Endodermal cell (in vitro differentiated cells): Measurements from ENCODE around the gene DNM3. TPM values are rescaled to one million over a fixed set of nuclear protein-coding genes. Genes with fewer than 3 reads are reported as not detected.

ENCODE experiments used
- DNase-seq: peaks from one replicate; pipeline ENCODE4 v3.0.0-alpha.2; 2017
- H3K27ac ChIP-seq: 2 replicates; pipeline ENCODE4 v1.5.1; 2013; ENCODE audit warnings: mild to moderate bottlenecking, low read depth, low read length, moderate library complexity
- H3K27me3 ChIP-seq: 2 replicates; pipeline ENCODE4 v1.6.1; 2013; ENCODE audit warnings: mild to moderate bottlenecking, low read length, moderate library complexity; ENCODE audit not compliant: insufficient read depth, control insufficient read depth, poor library complexity, severe bottlenecking
- H3K36me3 ChIP-seq: 2 replicates; pipeline ENCODE4 v1.7.0; 2013; ENCODE audit warnings: mild to moderate bottlenecking, low read length, moderate library complexity; ENCODE audit not compliant: control insufficient read depth, insufficient read depth
- H3K4me1 ChIP-seq: one replicate; pipeline ENCODE4 v1.7.0; 2013; ENCODE audit warnings: low read length; ENCODE audit not compliant: control insufficient read depth, insufficient read depth
- H3K4me3 ChIP-seq: 2 replicates; pipeline ENCODE4 v1.5.1; 2013; ENCODE audit warnings: mild to moderate bottlenecking, low read length, moderate library complexity
- H3K9ac ChIP-seq: 2 replicates; pipeline ENCODE4 v1.6.1; 2013; ENCODE audit warnings: mild to moderate bottlenecking, low read length, moderate library complexity; ENCODE audit not compliant: poor library complexity, severe bottlenecking; ENCODE audit errors: extremely low read depth
- H3K9me3 ChIP-seq: 2 replicates; pipeline ENCODE4 v1.6.1; 2013; ENCODE audit warnings: mild to moderate bottlenecking, low read length, moderate library complexity; ENCODE audit not compliant: control insufficient read depth
- H3K27ac Mint-ChIP-seq: 2 replicates; pipeline ENCODE4 v1.8.0; 2020; ENCODE audit warnings: mixed read lengths
- H3K27me3 Mint-ChIP-seq: 2 replicates; pipeline ENCODE4 v1.8.0; 2021; ENCODE audit warnings: mild to moderate bottlenecking, mixed read lengths; ENCODE audit not compliant: insufficient read depth
- H3K36me3 Mint-ChIP-seq: 2 replicates; pipeline ENCODE4 v1.8.0; 2020; ENCODE audit warnings: low read depth, mixed read lengths
- H3K4me1 Mint-ChIP-seq: 2 replicates; pipeline ENCODE4 v1.8.0; 2020; ENCODE audit warnings: mixed read lengths
- H3K4me3 Mint-ChIP-seq: 2 replicates; pipeline ENCODE4 v1.8.0; 2020; ENCODE audit warnings: mild to moderate bottlenecking, moderate library complexity, mixed read lengths
- H3K9me3 Mint-ChIP-seq: 2 replicates; pipeline ENCODE4 v1.8.0; 2020; ENCODE audit warnings: mild to moderate bottlenecking, mixed read lengths
- WGBS, 2 experiments: methylation state at CpG; one replicate each; pipeline versions ENCODE4 v1.1.5 to v1.1.7; 2013; ENCODE audit warnings: missing lambda C conversion rate in 2 of 2, mixed read lengths in 1 of 2; ENCODE audit not compliant: insufficient coverage in 1 of 2, insufficient read length in 1 of 2; 5-methylcytosine and 5-hydroxymethylcytosine counted together
- total RNA-seq, 2 donors: library from RNA; stranded (reverse); fragmentation: NEBNext Ultra II Directional in 1 of 2; extraction: Animal tissue kit (Norgen Biotek cat#: 25700) in 1 of 2; gene quantifications; 2 replicates in 1 of 2; 3 replicates in 1 of 2; pipeline ENCODE4 v1.2.1, GENCODE V29; 2021
- TF ChIP-seq, protein P1 (sequence below): fragments of 200-600 bp; sonication (generic); conservative IDR thresholded peaks from 2 replicates; pipeline ENCODE4 v1.5.0; 2021; ENCODE audit warnings: antibody characterized with exemption, mild to moderate bottlenecking

DNM3 gene
- total RNA-seq, 2 donors from 2014 or later: 0.53 to 1.8 TPM

DNA sequence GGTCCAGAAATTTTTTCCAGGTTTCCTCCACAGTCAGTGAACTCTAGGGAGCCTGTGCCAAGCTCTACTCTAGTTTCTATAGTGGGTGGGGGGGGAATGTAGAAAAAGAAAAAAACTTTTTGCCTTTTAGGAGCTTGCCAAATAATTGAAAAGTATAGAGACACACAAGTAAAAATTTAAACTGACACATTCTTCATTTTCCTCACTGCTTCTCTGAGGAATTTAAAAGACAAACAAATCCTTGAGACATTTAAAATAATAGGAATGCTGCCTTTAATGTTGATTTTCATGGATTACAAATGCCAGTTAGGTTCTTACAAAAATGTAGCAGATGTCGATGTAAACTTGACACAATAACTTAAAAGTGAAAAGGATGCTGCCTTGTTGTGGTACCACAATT is 241.9 kb downstream of the DNM3 start:
- no peaks in the 10 kb centered on the region for H3K9me3 Mint-ChIP-seq
- 90% methylated on average over 1 of the region's 1 CpG; no CpG with 5 or more reads in 1 of the 2 experiments for WGBS, 2 experiments
- no peak overlapping the region for H3K27ac Mint-ChIP-seq
- Histone ChIP-seq H3K9me3 (no peaks in the 10 kb centered on the region), H3K36me3 (no peaks in the 10 kb centered on the region), H3K27ac (no peak overlapping the region), H3K4me1 (no peaks in the 10 kb centered on the region), H3K27me3 (no peaks in the 10 kb centered on the region), H3K9ac (no peak overlapping the region), H3K4me3 (no peak overlapping the region)
- DNase-seq: no peak
- H3K36me3 Mint-ChIP-seq: no peaks in the 10 kb centered on the region
- no peak overlapping the region for H3K4me3 Mint-ChIP-seq
- TF ChIP-seq, protein P1, sequence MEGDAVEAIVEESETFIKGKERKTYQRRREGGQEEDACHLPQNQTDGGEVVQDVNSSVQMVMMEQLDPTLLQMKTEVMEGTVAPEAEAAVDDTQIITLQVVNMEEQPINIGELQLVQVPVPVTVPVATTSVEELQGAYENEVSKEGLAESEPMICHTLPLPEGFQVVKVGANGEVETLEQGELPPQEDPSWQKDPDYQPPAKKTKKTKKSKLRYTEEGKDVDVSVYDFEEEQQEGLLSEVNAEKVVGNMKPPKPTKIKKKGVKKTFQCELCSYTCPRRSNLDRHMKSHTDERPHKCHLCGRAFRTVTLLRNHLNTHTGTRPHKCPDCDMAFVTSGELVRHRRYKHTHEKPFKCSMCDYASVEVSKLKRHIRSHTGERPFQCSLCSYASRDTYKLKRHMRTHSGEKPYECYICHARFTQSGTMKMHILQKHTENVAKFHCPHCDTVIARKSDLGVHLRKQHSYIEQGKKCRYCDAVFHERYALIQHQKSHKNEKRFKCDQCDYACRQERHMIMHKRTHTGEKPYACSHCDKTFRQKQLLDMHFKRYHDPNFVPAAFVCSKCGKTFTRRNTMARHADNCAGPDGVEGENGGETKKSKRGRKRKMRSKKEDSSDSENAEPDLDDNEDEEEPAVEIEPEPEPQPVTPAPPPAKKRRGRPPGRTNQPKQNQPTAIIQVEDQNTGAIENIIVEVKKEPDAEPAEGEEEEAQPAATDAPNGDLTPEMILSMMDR: no peak
- H3K4me1 Mint-ChIP-seq: no peaks in the 10 kb centered on the region
- H3K27me3 Mint-ChIP-seq: no peaks in the 10 kb centered on the region

DNA sequence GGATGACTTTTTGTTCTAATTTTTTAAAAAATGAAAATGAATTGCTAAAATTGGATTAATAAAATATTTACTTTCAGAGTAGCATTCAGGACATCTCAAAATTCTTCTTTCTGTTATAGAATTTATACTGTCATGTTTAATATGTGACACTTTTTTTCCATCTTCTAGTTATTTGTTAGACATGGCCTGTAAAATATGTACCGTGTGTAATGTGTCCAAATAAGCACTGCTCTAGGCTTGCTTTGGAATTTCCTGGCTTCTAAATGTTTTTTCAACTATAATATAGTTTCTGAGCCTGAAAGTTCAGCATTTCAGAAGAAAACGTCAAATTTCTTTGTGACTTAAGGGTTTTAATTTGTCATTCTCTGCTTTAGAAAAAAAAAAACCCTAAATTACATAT is 243.6 kb downstream of the DNM3 start:
- Mint-ChIP-seq H3K27ac (no peak overlapping the region), H3K4me1 (no peaks in the 10 kb centered on the region), H3K4me3 (no peak overlapping the region), H3K36me3 (no peaks in the 10 kb centered on the region), H3K9me3 (no peaks in the 10 kb centered on the region), H3K27me3 (no peaks in the 10 kb centered on the region)
- no peak for DNase-seq
- Histone ChIP-seq H3K9me3 (no peaks in the 10 kb centered on the region), H3K4me1 (no peaks in the 10 kb centered on the region), H3K4me3 (no peak overlapping the region), H3K9ac (no peak overlapping the region), H3K27ac (no peak overlapping the region), H3K27me3 (no peaks in the 10 kb centered on the region), H3K36me3 (no peaks in the 10 kb centered on the region)
- TF ChIP-seq, protein P1: no peak
- WGBS, 2 experiments: 92 to 100% methylated on average over 1 to 2 of the region's 2 CpGs

DNA sequence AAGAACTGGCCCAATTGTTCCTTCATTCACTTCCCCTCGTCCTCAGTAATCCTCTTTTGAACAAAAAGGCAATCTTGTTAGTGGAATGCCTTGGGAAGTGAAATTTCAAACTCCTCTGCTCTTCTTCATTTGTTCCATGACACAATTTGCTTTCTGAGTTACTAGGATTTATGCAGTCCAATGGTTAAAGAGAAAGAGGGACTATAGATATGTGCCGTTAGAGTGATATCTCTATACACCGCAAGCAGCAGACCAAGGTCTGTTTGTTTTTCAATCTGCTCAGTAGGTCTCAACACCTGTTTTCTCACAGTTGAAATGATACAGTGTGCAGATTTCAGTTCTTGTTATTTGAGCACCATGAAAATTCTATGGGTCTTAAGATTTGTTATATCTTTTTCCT is 244.0 kb downstream of the DNM3 start:
- Mint-ChIP-seq H3K27ac (no peak overlapping the region), H3K4me3 (no peak overlapping the region), H3K4me1 (no peaks in the 10 kb centered on the region), H3K9me3 (no peaks in the 10 kb centered on the region), H3K27me3 (no peaks in the 10 kb centered on the region), H3K36me3 (no peaks in the 10 kb centered on the region)
- 90 to 100% methylated on average over 1 to 3 of the region's 3 CpGs for WGBS, 2 experiments
- Histone ChIP-seq H3K9ac (no peak overlapping the region), H3K27ac (no peak overlapping the region), H3K27me3 (no peaks in the 10 kb centered on the region), H3K4me1 (no peaks in the 10 kb centered on the region), H3K9me3 (no peaks in the 10 kb centered on the region), H3K4me3 (no peak overlapping the region), H3K36me3 (no peaks in the 10 kb centered on the region)
- no peak for DNase-seq
- TF ChIP-seq, protein P1: no peak
